HFF-Myc (cell line): ENCODE measurements around the gene SCGB3A1.

Experiments
- DNase-seq: peaks from one replicate; pipeline ENCODE4 v3.0.0-alpha.2; 2011; ENCODE audit warnings: low read depth; ENCODE audit errors: extremely low read depth
- H3K4me3 ChIP-seq: replicated peaks from 2 replicates; pipeline ENCODE4 v1.5.1; 2011; ENCODE audit warnings: low read depth, mild to moderate bottlenecking, control low read depth, low read length
- CTCF ChIP-seq: IDR thresholded peaks from 2 replicates; pipeline ENCODE4 v1.5.1; 2012; ENCODE audit warnings: mild to moderate bottlenecking, low read depth, low read length, control low read depth; ENCODE audit errors: missing control alignments

The SCGB3A1 gene

GRCh38 chr5:180591311-180591887 is at the start of gene SCGB3A1:
SCGB3A1 (minus strand) TSS chr5:180591499; CDS start chr5:180591462, 37 bp downstream.
- DNase-seq, result no peak
- no peak for TF ChIP-seq CTCF
- no peak within 1 kb of the TSS for H3K4me3 ChIP-seq

- DNase-seq, result no peak
- TF ChIP-seq CTCF, result no peak
- H3K4me3 ChIP-seq, result no peak overlapping the region
These were observed 49.2 kb upstream of the SCGB3A1 start for GRCh38 chr5:180640611-180640860.

- no peak overlapping the region for H3K4me3 ChIP-seq
- no peak for DNase-seq
These were observed 48.7 kb upstream of the SCGB3A1 start for GRCh38 chr5:180639741-180640610.

GRCh38 chr5:180639287-180639686 is 48.0 kb upstream of the SCGB3A1 start:
- no peak overlapping the region for H3K4me3 ChIP-seq
- no peak for DNase-seq
- TF ChIP-seq CTCF, result no peak

More at GRCh38 chr5:180639741-180640610, 48.7 kb upstream of the SCGB3A1 start:
- TF ChIP-seq CTCF, result no peak

- H3K4me3 ChIP-seq, result no peak overlapping the region
- TF ChIP-seq CTCF, result no peak
These were observed 46.8 kb upstream of the SCGB3A1 start for GRCh38 chr5:180637962-180638680.

GRCh38 chr5:180636403-180637075 is 45.2 kb upstream of the SCGB3A1 start:
- no peak for DNase-seq
- TF ChIP-seq CTCF, result no peak
- H3K4me3 ChIP-seq, result no peak overlapping the region

More at GRCh38 chr5:180637962-180638680, 46.8 kb upstream of the SCGB3A1 start:
- DNase-seq, result no peak
